Measurements from ENCODE around the gene RLF. TPM values are rescaled to one million over a fixed set of nuclear protein-coding genes. Genes with fewer than 3 reads are reported as not detected.

RLF gene
- total RNA-seq, result 10 to 100 TPM; 10.2 to 13.4 TPM
- polyA plus RNA-seq, result 1 to 10 TPM; 1.7 to 2.5 TPM

- DNase-seq (ENCODE audit: low spot score), result peak; percentile 96
- peaks cover 6 to 33% (median 21%) of the 10 kb centered on the region in 4 donors for H3K4me1 ChIP-seq (ENCODE audit: control insufficient read depth in 4 of 4, insufficient read depth in 4 of 4, low read length in 3 of 4)
- WGBS, result under 1% methylated on average over 62 of the region's 62 CpGs
- H3K9me3 ChIP-seq (ENCODE audit: control insufficient read depth in 4 of 4, low read length in 3 of 4), result no peaks in the 10 kb centered on the region
- H3K4me3 ChIP-seq (ENCODE audit: low read depth in 1 of 3, low read length in 3 of 3), result peak within 1 kb of the TSS; percentile 69 to 95 (median 85)
- no peaks in the 10 kb centered on the region for H3K27me3 ChIP-seq (ENCODE audit: control insufficient read depth in 4 of 4, insufficient read depth in 4 of 4, low read length in 3 of 4)
- H3K27ac ChIP-seq (ENCODE audit: low read depth in 1 of 2, low read length in 2 of 2), result peak within 1 kb of the TSS; percentile 81 to 98
- H3K9ac ChIP-seq (ENCODE audit: low read depth in 1 of 2, low read length in 2 of 2), result peak within 1 kb of the TSS; percentile 99
- no peaks in the 10 kb centered on the region for H3K36me3 ChIP-seq (ENCODE audit: control insufficient read depth in 4 of 4, insufficient read depth in 3 of 4, low read depth in 1 of 4, low read length in 3 of 4)
- TF ChIP-seq TAF1 (conservative IDR thresholded peaks at IDR 0.05) (peak; percentile 56), ZBTB33 (IDR thresholded peaks at IDR 0.05) (no peak), MAX (IDR thresholded peaks at IDR 0.05) (no peak), FOXA1 (IDR thresholded peaks at IDR 0.05) (no peak), EGR1 (IDR thresholded peaks at IDR 0.05; ENCODE audit: low read depth in 2 of 2) (peak; percentile 95 to 99), REST (IDR thresholded peaks at IDR 0.05) (peak; percentile 10), FOXA2 (IDR thresholded peaks at IDR 0.05) (no peak), RAD21 (IDR thresholded peaks at IDR 0.05) (peak in 1 of 2 donors; percentile 11), SP1 (IDR thresholded peaks at IDR 0.05) (peak; percentile 78), JUND (IDR thresholded peaks at IDR 0.05) (peak in 1 of 2 donors; percentile 21), RXRA (IDR thresholded peaks at IDR 0.05) (peak; percentile 54 to 58), YY1 (IDR thresholded peaks at IDR 0.05) (peak; percentile 99), HNF4G (IDR thresholded peaks at IDR 0.05) (no peak), NR2F2 (IDR thresholded peaks at IDR 0.05) (peak; percentile 84), HNF4A (conservative IDR thresholded peaks at IDR 0.05) (peak in 1 of 2 donors; percentile 18), ATF3 (IDR thresholded peaks at IDR 0.05) (no peak), CTCF (IDR thresholded peaks at IDR 0.05; ENCODE audit: low read depth, low read length, missing input control) (peak; percentile 6), GABPA (IDR thresholded peaks at IDR 0.05 in 1 of 2, conservative IDR thresholded peaks at IDR 0.05 in 1 of 2) (peak in 1 of 2 donors; percentile 72)
These were observed at the start of gene RLF for GRCh38 chr1:40161125-40161887. TSS of gene RLF (plus strand) at chr1:40161387. CDS start at chr1:40161400, 13 bp downstream.

Data from liver (tissue), 9 donors.